ENCODE results near the gene TEF.

- no peak for TF ChIP-seq POLR2A (IDR thresholded peaks at IDR 0.05)
- TF ChIP-seq, protein P1, sequence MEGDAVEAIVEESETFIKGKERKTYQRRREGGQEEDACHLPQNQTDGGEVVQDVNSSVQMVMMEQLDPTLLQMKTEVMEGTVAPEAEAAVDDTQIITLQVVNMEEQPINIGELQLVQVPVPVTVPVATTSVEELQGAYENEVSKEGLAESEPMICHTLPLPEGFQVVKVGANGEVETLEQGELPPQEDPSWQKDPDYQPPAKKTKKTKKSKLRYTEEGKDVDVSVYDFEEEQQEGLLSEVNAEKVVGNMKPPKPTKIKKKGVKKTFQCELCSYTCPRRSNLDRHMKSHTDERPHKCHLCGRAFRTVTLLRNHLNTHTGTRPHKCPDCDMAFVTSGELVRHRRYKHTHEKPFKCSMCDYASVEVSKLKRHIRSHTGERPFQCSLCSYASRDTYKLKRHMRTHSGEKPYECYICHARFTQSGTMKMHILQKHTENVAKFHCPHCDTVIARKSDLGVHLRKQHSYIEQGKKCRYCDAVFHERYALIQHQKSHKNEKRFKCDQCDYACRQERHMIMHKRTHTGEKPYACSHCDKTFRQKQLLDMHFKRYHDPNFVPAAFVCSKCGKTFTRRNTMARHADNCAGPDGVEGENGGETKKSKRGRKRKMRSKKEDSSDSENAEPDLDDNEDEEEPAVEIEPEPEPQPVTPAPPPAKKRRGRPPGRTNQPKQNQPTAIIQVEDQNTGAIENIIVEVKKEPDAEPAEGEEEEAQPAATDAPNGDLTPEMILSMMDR (IDR thresholded peaks at IDR 0.05), result no peak
Measured at GRCh38 chr22:41415554-41415953, 33.8 kb downstream of the TEF start.
